Breast epithelium (tissue), 3 donors: Measurements from ENCODE around the gene HOXA5.

Source experiments
- CTCF ChIP-seq, 3 donors: fragments of 450-650 bp; IDR thresholded peaks; one replicate each; pipeline ENCODE4 v1.5.1; 2016 to 2017; ENCODE audit warnings: antibody characterized with exemption in 3 of 3, mild to moderate bottlenecking in 3 of 3, moderate library complexity in 3 of 3
- POLR2AphosphoS5 ChIP-seq, 3 donors: sonication (generic); formaldehyde crosslinking; IDR thresholded peaks; one replicate each; pipeline ENCODE4 v1.6.1; 2017; ENCODE audit warnings: antibody characterized with exemption in 3 of 3

- TF ChIP-seq POLR2AphosphoS5 (IDR thresholded peaks at IDR 0.05) (peak; percentile 17 to 83 (median 48)), CTCF (IDR thresholded peaks at IDR 0.05) (no peak)
These were observed 34.9 kb downstream of the HOXA5 start for GRCh38 chr7:27108390-27109127.
